WI38 (cell line): ENCODE data around the gene DDX24.

Source experiments
- H3K4me3 ChIP-seq: 2 replicates; pipeline ENCODE4 v1.5.1; 2011; ENCODE audit warnings: low read depth, mild to moderate bottlenecking, control low read depth, low read length
- TF ChIP-seq, protein P1 (sequence below): IDR thresholded peaks from 2 replicates; pipeline ENCODE4 v1.5.1; 2012; ENCODE audit warnings: low read depth, mild to moderate bottlenecking, control low read depth, low read length

Gene DDX24

DNA sequence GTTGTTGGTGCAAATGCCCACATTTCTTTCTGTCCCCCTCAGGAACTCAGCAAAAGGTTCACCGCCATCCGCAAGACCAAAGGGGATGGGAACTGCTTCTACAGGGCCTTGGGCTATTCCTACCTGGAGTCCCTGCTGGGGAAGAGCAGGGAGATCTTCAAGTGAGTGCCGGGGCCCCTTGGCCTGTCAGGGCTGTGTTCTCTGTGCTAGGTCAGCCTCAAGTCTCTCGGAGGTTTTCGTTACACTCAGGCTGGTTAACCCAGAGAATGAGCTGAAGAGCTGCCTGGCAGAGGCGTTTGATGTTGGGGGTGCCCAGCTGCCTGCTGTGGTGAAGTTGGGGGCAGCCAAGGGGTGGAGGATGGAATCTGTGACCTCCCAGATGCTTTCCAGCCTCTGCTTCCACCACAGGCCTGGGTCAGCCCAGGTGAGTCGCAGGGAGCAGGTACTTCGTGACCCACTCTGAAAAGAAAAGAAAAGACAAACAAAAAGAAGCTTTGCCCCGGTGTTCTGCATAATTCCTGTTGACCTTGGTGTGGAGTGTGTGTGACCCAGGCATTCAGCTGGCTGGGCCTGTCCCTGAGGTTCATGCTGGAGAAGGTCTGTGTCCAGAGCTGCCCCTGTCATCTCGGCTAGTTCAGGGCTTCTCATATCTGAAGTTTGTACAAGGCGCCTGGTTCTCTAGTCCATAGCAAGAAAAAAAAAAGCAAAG lies 41.9 kb downstream of the DDX24 start:
- no peak overlapping the region for H3K4me3 ChIP-seq
- TF ChIP-seq, protein P1, sequence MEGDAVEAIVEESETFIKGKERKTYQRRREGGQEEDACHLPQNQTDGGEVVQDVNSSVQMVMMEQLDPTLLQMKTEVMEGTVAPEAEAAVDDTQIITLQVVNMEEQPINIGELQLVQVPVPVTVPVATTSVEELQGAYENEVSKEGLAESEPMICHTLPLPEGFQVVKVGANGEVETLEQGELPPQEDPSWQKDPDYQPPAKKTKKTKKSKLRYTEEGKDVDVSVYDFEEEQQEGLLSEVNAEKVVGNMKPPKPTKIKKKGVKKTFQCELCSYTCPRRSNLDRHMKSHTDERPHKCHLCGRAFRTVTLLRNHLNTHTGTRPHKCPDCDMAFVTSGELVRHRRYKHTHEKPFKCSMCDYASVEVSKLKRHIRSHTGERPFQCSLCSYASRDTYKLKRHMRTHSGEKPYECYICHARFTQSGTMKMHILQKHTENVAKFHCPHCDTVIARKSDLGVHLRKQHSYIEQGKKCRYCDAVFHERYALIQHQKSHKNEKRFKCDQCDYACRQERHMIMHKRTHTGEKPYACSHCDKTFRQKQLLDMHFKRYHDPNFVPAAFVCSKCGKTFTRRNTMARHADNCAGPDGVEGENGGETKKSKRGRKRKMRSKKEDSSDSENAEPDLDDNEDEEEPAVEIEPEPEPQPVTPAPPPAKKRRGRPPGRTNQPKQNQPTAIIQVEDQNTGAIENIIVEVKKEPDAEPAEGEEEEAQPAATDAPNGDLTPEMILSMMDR = no peak

GRCh38 chr14:94038510-94038909 lies 42.5 kb downstream of the DDX24 start:
- TF ChIP-seq, protein P1 = no peak
- H3K4me3 ChIP-seq = no peak overlapping the region

GRCh38 chr14:94037954-94038353 lies 43.0 kb downstream of the DDX24 start:
- TF ChIP-seq, protein P1 = no peak
- no peak overlapping the region for H3K4me3 ChIP-seq

DNA sequence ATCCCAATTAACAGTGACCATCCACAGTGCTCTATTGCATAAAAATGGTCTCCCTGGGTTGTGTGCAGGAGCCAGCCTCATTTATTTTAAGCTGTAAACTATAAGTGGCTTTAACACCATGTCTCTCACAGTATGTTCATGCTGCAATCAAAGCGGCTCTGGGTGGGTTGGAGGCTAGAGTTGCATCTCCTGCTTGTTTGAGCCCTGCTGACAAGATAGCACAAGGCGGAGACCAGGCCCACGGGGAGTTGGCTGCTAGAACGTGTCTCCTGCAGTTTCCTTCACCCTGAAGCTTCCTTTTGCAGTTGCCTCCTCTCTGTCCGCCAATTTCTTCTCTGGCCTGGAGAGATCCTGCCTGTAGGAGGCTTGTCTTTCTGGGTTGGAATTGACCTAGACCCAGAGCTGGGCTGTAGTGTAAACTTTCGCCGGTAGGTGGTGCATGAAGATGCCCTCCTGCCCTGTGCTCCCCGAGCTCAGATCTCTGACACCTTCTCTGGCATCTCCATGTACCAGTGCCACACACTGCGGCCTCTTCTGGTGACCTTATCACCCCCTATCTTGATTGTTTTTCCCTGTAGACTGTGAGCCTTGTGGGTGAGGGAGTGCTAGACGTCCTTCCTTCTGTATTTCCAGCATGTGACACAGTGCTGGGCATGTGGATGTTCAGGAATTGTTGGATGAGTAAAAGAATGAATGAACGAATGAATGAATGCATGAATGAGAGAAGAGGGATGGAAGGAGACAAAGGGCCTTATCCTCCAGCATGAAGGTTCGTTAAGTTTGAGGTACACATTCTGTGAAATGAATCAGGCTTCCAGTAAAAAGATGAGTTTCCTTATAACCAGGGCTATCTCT lies 44.5 kb downstream of the DDX24 start:
- TF ChIP-seq, protein P1 = peak; percentile 95
- no peak overlapping the region for H3K4me3 ChIP-seq

DNA sequence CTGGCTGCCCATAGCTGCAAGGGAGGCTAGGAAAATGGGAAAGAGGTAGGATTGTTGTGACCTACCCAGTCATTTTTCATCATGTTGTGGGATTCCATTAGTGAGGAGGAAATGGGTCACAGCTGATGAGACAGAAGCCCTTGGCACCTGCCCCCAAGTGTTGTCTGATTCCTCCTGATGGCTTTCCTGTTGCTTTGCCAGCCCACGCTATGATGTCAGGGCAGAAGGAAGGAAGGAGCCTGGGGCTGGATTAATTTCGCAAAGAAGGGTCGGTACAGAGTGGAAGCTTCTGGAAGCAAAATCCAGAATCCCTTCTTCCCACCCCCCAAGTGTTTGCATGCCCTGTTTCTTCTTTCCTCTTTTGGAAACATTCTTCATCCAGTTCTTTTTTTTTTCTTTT lies 46.1 kb downstream of the DDX24 start:
- no peak overlapping the region for H3K4me3 ChIP-seq
- TF ChIP-seq, protein P1 = no peak

DNA sequence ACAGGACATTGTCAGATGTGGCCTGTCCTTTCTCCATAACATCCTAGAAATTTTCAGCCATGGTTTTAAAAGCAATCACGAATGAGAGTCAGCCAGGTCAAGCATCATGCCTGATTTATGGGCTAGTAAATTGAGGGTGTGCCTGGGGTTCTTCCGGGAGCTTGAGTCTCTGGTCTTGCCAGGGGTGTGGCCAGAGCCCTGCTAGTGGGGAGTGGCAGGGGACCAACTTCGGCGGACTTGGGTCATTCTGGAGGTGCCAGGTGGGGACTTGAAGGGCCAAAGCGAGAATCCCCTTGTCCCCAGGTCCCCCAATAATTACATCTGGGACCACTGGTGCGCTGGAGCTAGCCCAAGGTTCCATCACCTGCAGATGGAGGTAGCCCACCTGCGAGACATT lies 49.1 kb downstream of the DDX24 start:
- no peak overlapping the region for H3K4me3 ChIP-seq
- TF ChIP-seq, protein P1 = no peak
